Activated CD4-positive, alpha-beta T cell treated with anti-CD3 and anti-CD28 coated beads for 4 hours (primary cell): ENCODE data around the gene GNAT1.
"Not testable (repeated sequence)": the region's sequence is repeated elsewhere in the genome, so short reads cannot be mapped to it uniquely, and the experiment has no call there.

Experiments used
- DNase-seq, 2 donors: peaks; one replicate each; pipeline ENCODE4 v3.0.0-alpha.2; 2020

GNAT1 gene

DNA sequence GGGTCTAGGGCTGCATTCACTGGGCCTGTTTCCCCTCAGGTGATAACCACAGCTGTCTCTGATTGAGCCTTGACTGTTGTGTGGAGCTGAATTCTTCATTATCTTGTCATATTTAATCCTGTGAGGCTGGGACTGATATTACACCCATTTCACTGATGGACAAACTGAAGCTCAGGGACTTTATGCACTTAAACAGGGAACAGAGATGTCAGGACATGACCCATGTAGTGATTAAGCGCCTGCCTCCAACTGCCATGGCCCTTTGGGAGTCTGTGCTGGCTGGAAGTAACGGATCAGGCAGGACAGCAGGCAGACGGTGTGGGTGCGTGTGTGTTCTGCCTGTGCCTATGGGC is 52.1 kb downstream of the GNAT1 start:
- DNase-seq, result no peak

DNA sequence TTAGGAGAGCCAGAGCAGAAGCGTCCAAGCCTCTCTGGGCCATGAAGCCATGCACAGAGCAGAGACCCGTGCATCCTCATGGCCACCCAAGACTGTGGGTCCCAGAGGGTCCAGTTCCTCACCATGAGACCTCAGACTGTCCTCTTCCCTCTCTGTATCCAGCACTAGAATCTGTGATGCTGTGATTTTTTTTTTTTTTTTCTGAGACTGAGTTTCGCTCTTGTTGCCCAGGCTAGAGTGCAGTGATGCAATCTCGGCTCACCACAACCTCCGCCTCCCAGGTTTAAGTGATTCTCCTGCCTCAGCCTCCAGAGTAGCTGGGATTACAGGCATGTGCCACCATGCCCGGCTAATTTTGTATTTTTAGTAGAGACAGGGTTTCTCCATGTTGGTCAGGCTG is 53.4 kb downstream of the GNAT1 start:
- DNase-seq, result not testable (repeated sequence)

DNA sequence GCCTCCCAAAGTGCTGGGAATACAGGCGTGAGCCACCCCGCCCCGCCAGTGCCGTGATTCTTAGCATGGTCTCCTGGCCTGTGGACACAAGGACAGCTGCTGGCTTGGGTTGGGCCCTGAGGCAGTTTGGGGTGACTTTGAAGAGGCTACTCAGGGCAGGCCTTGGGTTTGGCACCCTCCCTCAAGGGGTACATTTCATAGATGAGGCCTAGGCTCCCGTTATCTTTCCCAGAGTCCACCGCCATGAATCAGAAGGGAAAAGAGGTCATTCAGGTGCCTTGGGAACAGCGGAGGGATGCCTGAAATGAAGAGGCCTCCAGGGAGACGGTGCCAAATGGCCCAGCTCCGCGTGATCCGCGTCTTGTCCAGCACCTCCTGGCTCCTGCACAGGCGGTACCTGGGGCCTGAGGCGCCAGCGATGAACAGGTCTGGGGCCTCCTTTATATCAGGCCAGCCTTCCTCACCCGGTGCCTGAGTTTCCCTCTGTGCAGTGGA is 53.9 kb downstream of the GNAT1 start:
- DNase-seq, result no peak

- DNase-seq, result peak; percentile 94 to 97
Measured at GRCh38 chr3:50245831-50246516, 54.6 kb downstream of the GNAT1 start.

DNA sequence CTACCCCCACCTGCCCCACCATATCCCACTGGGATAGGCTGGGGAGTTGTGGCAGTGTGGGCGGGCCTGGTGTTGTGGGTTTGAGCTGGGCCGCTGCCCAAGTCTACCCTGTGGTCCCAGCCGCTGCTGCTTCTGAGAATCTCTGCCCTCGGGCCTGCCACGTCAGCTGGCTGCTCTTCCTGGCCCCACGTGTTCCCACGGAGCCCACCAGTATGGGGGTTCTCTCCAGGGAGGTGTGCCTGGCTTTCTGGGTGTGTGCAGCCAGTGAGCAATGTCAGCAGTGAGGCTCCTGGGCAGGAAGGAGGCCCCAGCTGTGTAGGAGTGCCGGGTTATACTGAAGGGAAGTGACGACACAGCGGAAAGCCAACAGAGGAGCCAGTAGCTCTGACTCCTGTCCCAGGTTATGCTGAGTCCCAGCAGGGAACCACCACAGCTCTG is 55.1 kb downstream of the GNAT1 start:
- peak; percentile 79 to 86 for DNase-seq
